Endodermal cell (in vitro differentiated cells): ENCODE results near the gene PHYKPL. TPM values are rescaled to one million over a fixed set of nuclear protein-coding genes. Genes with fewer than 3 reads are reported as not detected.

Experiments used
- DNase-seq: peaks from one replicate; pipeline ENCODE4 v3.0.0-alpha.2; 2017
- H3K27ac ChIP-seq: 2 replicates; pipeline ENCODE4 v1.5.1; 2013; ENCODE audit warnings: mild to moderate bottlenecking, low read depth, low read length, moderate library complexity
- H3K27me3 ChIP-seq: 2 replicates; pipeline ENCODE4 v1.6.1; 2013; ENCODE audit warnings: mild to moderate bottlenecking, low read length, moderate library complexity; ENCODE audit not compliant: insufficient read depth, control insufficient read depth, poor library complexity, severe bottlenecking
- H3K36me3 ChIP-seq: 2 replicates; pipeline ENCODE4 v1.7.0; 2013; ENCODE audit warnings: mild to moderate bottlenecking, low read length, moderate library complexity; ENCODE audit not compliant: control insufficient read depth, insufficient read depth
- H3K4me1 ChIP-seq: one replicate; pipeline ENCODE4 v1.7.0; 2013; ENCODE audit warnings: low read length; ENCODE audit not compliant: control insufficient read depth, insufficient read depth
- H3K4me3 ChIP-seq: 2 replicates; pipeline ENCODE4 v1.5.1; 2013; ENCODE audit warnings: mild to moderate bottlenecking, low read length, moderate library complexity
- H3K9ac ChIP-seq: 2 replicates; pipeline ENCODE4 v1.6.1; 2013; ENCODE audit warnings: mild to moderate bottlenecking, low read length, moderate library complexity; ENCODE audit not compliant: poor library complexity, severe bottlenecking; ENCODE audit errors: extremely low read depth
- H3K9me3 ChIP-seq: 2 replicates; pipeline ENCODE4 v1.6.1; 2013; ENCODE audit warnings: mild to moderate bottlenecking, low read length, moderate library complexity; ENCODE audit not compliant: control insufficient read depth
- H3K27ac Mint-ChIP-seq: 2 replicates; pipeline ENCODE4 v1.8.0; 2020; ENCODE audit warnings: mixed read lengths
- H3K27me3 Mint-ChIP-seq: 2 replicates; pipeline ENCODE4 v1.8.0; 2021; ENCODE audit warnings: mild to moderate bottlenecking, mixed read lengths; ENCODE audit not compliant: insufficient read depth
- H3K36me3 Mint-ChIP-seq: 2 replicates; pipeline ENCODE4 v1.8.0; 2020; ENCODE audit warnings: low read depth, mixed read lengths
- H3K4me1 Mint-ChIP-seq: 2 replicates; pipeline ENCODE4 v1.8.0; 2020; ENCODE audit warnings: mixed read lengths
- H3K4me3 Mint-ChIP-seq: 2 replicates; pipeline ENCODE4 v1.8.0; 2020; ENCODE audit warnings: mild to moderate bottlenecking, moderate library complexity, mixed read lengths
- H3K9me3 Mint-ChIP-seq: 2 replicates; pipeline ENCODE4 v1.8.0; 2020; ENCODE audit warnings: mild to moderate bottlenecking, mixed read lengths
- WGBS, 2 experiments: methylation state at CpG; one replicate each; pipeline versions ENCODE4 v1.1.5 to v1.1.7; 2013; ENCODE audit warnings: missing lambda C conversion rate in 2 of 2, mixed read lengths in 1 of 2; ENCODE audit not compliant: insufficient coverage in 1 of 2, insufficient read length in 1 of 2; 5-methylcytosine and 5-hydroxymethylcytosine counted together
- total RNA-seq, 2 donors: library from RNA; stranded (reverse); fragmentation: NEBNext Ultra II Directional in 1 of 2; extraction: Animal tissue kit (Norgen Biotek cat#: 25700) in 1 of 2; gene quantifications; 2 replicates in 1 of 2; 3 replicates in 1 of 2; pipeline ENCODE4 v1.2.1, GENCODE V29; 2021
- TF ChIP-seq, protein P1 (sequence below): fragments of 200-600 bp; sonication (generic); conservative IDR thresholded peaks from 2 replicates; pipeline ENCODE4 v1.5.0; 2021; ENCODE audit warnings: antibody characterized with exemption, mild to moderate bottlenecking

PHYKPL gene
- total RNA-seq, 2 donors from 2014 or later, result 59.9 to 82.5 TPM

DNA sequence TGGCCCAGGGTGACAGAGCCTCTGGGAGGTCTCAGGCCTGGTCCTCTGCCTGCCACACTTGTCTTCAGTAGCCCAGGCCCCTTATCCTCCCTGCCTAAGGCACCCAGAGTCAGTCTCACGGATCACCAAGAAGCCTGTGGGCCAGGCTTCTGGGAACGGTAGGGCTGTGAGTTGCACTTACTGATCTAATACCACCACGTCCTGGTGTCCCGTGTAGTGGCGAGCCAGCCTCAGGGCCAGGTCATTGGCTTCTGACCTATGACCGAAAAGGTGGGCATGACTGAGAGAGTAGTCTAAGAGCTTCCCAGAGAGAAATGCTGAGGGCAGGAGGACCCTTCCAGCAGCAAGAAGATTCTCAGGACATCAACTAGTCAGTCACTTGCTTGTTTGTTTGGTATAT lies 7.4 kb downstream of the PHYKPL start:
- no peak overlapping the region for H3K9ac ChIP-seq
- H3K27ac Mint-ChIP-seq, result no peak overlapping the region
- whole genome bisulfite sequencing, 2 experiments, result 93 to 100% methylated on average over 4 to 6 of the region's 6 CpGs
- no peaks in the 10 kb centered on the region for H3K4me1 ChIP-seq
- no peaks in the 10 kb centered on the region for H3K27me3 ChIP-seq
- H3K9me3 ChIP-seq, result peaks cover 10% of the 10 kb centered on the region
- no peaks in the 10 kb centered on the region for H3K9me3 Mint-ChIP-seq
- peaks cover 76% of the 10 kb centered on the region for H3K36me3 ChIP-seq
- no peak overlapping the region for H3K27ac ChIP-seq
- no peak overlapping the region for H3K4me3 ChIP-seq
- no peak overlapping the region for H3K4me3 Mint-ChIP-seq
- H3K36me3 Mint-ChIP-seq, result peaks cover 74% of the 10 kb centered on the region
- H3K4me1 Mint-ChIP-seq, result peaks cover 10% of the 10 kb centered on the region
- no peaks in the 10 kb centered on the region for H3K27me3 Mint-ChIP-seq
- no peak for DNase-seq
- TF ChIP-seq, protein P1, sequence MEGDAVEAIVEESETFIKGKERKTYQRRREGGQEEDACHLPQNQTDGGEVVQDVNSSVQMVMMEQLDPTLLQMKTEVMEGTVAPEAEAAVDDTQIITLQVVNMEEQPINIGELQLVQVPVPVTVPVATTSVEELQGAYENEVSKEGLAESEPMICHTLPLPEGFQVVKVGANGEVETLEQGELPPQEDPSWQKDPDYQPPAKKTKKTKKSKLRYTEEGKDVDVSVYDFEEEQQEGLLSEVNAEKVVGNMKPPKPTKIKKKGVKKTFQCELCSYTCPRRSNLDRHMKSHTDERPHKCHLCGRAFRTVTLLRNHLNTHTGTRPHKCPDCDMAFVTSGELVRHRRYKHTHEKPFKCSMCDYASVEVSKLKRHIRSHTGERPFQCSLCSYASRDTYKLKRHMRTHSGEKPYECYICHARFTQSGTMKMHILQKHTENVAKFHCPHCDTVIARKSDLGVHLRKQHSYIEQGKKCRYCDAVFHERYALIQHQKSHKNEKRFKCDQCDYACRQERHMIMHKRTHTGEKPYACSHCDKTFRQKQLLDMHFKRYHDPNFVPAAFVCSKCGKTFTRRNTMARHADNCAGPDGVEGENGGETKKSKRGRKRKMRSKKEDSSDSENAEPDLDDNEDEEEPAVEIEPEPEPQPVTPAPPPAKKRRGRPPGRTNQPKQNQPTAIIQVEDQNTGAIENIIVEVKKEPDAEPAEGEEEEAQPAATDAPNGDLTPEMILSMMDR, result no peak

DNA sequence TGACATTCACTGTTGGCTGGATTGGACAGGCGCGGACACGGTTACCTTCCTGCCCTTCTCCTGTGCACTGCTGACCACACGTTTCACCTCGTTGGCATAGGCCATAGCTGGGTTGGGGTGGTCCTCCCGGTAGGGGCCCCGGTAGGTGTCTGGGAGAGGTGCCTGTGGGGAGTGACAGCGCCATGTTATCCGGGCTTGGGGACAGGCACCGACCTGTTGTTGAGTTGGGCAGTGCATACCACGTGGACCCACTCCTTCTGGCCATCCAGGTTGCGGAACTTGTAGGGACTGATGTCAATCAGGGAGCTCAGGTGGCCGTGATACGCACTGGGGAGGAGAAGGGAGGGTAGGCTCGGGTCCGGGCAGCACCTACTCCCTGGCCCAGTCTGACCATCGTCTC lies 8.2 kb downstream of the PHYKPL start:
- H3K9me3 ChIP-seq, result peaks cover 10% of the 10 kb centered on the region
- Mint-ChIP-seq H3K9me3 (no peaks in the 10 kb centered on the region), H3K27me3 (no peaks in the 10 kb centered on the region), H3K36me3 (peaks cover 75% of the 10 kb centered on the region), H3K4me1 (peaks cover 10% of the 10 kb centered on the region), H3K4me3 (no peak overlapping the region), H3K27ac (no peak overlapping the region)
- H3K9ac ChIP-seq, result no peak overlapping the region
- no peak overlapping the region for H3K4me3 ChIP-seq
- DNase-seq, result no peak
- no peaks in the 10 kb centered on the region for H3K27me3 ChIP-seq
- H3K27ac ChIP-seq, result no peak overlapping the region
- peaks cover 73% of the 10 kb centered on the region for H3K36me3 ChIP-seq
- no peaks in the 10 kb centered on the region for H3K4me1 ChIP-seq
- TF ChIP-seq, protein P1, result no peak
- WGBS, 2 experiments, result 95 to 96% methylated on average over 10 to 17 of the region's 17 CpGs

DNA sequence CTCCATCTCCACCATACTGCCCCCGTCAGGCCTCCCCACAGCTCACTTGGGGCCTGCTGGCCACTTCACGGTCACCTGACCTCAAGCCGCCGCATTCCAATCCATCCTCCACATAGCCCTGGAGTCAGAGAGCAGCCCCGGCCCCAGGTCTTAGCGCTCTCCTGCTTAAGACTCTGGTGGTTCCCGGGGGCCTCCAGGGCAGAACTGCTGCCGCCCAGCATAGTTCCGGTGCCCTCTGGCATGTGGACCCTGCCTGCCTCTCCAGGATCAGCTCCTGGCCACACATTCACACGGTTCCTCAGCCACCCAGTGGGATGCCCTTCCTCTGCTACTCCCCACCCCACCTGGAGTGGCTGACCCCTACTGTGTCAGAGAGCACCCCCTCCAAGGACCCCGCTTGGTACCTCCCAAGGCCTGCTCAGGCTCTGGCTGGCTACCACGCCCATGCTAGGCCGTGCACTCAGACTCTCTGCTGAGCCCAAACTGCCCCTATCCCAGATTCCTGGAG lies 8.7 kb downstream of the PHYKPL start:
- WGBS, 2 experiments, result 71 to 79% methylated on average over 10 to 13 of the region's 13 CpGs
- Mint-ChIP-seq H3K9me3 (no peaks in the 10 kb centered on the region), H3K4me1 (peaks cover 10% of the 10 kb centered on the region), H3K27ac (peak overlapping the region; percentile 60), H3K4me3 (no peak overlapping the region), H3K36me3 (peaks cover 74% of the 10 kb centered on the region), H3K27me3 (no peaks in the 10 kb centered on the region)
- Histone ChIP-seq H3K27me3 (no peaks in the 10 kb centered on the region), H3K4me3 (no peak overlapping the region), H3K27ac (no peak overlapping the region), H3K9me3 (peaks cover 10% of the 10 kb centered on the region), H3K4me1 (no peaks in the 10 kb centered on the region), H3K36me3 (peaks cover 71% of the 10 kb centered on the region), H3K9ac (no peak overlapping the region)
- TF ChIP-seq, protein P1, result no peak
- DNase-seq, result peak; percentile 87
